K562 (cell line): Measurements from ENCODE around the gene TMEM181. TPM values are rescaled to one million over a fixed set of nuclear protein-coding genes. Genes with fewer than 3 reads are reported as not detected.

Source experiments
- BRCA1 ChIP-seq, 2 experiments: fragments of 450-650 bp in 1 of 2; sonication (generic) in 1 of 2; formaldehyde crosslinking in 1 of 2; IDR thresholded peaks; 2 replicates each; pipeline versions ENCODE4 v1.5.0 to v1.6.1; 2017 to 2020; ENCODE audit warnings: mild to moderate bottlenecking in 1 of 2, missing genetic modification reagents in 1 of 2
- FIP1L1 ChIP-seq: fragments of 200-400 bp; formaldehyde crosslinking; IDR thresholded peaks from 2 replicates; pipeline ENCODE4 v1.6.1; 2018; ENCODE audit warnings: mild to moderate bottlenecking, low read depth, low read length; ENCODE audit not compliant: poor library complexity, severe bottlenecking
- FOXK1 ChIP-seq: sonication (generic); formaldehyde crosslinking; IDR thresholded peaks from 2 replicates; pipeline ENCODE4 v1.8.0; 2022; ENCODE audit warnings: missing genetic modification reagents, mild to moderate bottlenecking, borderline replicate concordance
- HDAC2 ChIP-seq: fragments of 450-650 bp; IDR thresholded peaks from 2 replicates; pipeline ENCODE4 v1.6.1; 2016; ENCODE audit warnings: mild to moderate bottlenecking
- KDM5B ChIP-seq: fragments of 200-600 bp; sonication (generic); IDR thresholded peaks from 2 replicates; pipeline ENCODE4 v1.6.1; 2012; ENCODE audit warnings: low read depth, mild to moderate bottlenecking, moderate library complexity, low read length, control low read depth, inconsistent platforms; ENCODE audit not compliant: insufficient replicate concordance
- MNT ChIP-seq, 2 experiments: fragments of 450-650 bp; conservative IDR thresholded peaks; 2 replicates each; pipeline ENCODE4 v1.6.1; 2017; ENCODE audit warnings: mild to moderate bottlenecking in 2 of 2, moderate library complexity in 2 of 2
- NELFE ChIP-seq: IDR thresholded peaks from 2 replicates; pipeline ENCODE4 v1.6.1; 2011; ENCODE audit warnings: mild to moderate bottlenecking; ENCODE audit not compliant: insufficient read depth, insufficient read length
- NFE2 ChIP-seq: IDR thresholded peaks from 2 replicates; pipeline ENCODE4 v1.6.1; 2014; ENCODE audit warnings: antibody characterized with exemption, low read depth
- NRF1 ChIP-seq, 2 experiments: fragments of 450-650 bp; IDR thresholded peaks in 1 of 2; conservative IDR thresholded peaks in 1 of 2; 2 replicates each; pipeline ENCODE4 v1.6.1; 2014; ENCODE audit warnings: mild to moderate bottlenecking in 2 of 2
- PHF20 ChIP-seq: fragments of 450-650 bp; IDR thresholded peaks from 2 replicates; pipeline ENCODE4 v1.6.1; 2018; ENCODE audit not compliant: partially characterized antibody
- RBM14 ChIP-seq: fragments of 200-400 bp; formaldehyde crosslinking; IDR thresholded peaks from 2 replicates; pipeline ENCODE4 v1.6.1; 2018; ENCODE audit warnings: low read depth, mild to moderate bottlenecking, low read length, moderate library complexity, borderline replicate concordance; ENCODE audit not compliant: insufficient read depth
- VEZF1 ChIP-seq: fragments of 200-800 bp; sonication (Bioruptor generic); IDR thresholded peaks from 2 replicates; pipeline ENCODE4 v1.6.1; 2017; ENCODE audit warnings: missing genetic modification characterization, missing compliant biosample characterization
- ZKSCAN1 ChIP-seq: fragments of 150-350 bp; IDR thresholded peaks from 2 replicates; pipeline ENCODE4 v1.6.1; 2016; ENCODE audit warnings: low read depth, low read length
- polyA plus RNA-seq, 8 experiments: library from polyadenylated mRNA; depleted of rRNA in 4 of 8; stranded (reverse) in 5 of 8; unstranded in 3 of 8; fragments of >200 nt; fragmentation: Nextera tagmentation in 2 of 8; fragmentation: Illumina TruSeq in 1 of 8; extraction: Ambion mirVana in 2 of 8; extraction: Trizol in 1 of 8; gene quantifications; 2 replicates each; pipeline versions ENCODE4 v1.2.1 to v1.2.3, GENCODE V29; 2011 to 2014; ENCODE audit warnings: inconsistent platforms in 1 of 8, missing spikeins in 1 of 8
- total RNA-seq, 7 experiments: library from RNA; depleted of rRNA in 6 of 7; stranded (reverse); fragments of >200 nt in 6 of 7; fragmentation: Illumina TruSeq in 2 of 7; extraction: Trizol in 2 of 7; gene quantifications; 2 replicates each; pipeline versions ENCODE4 v1.2.1 to v1.2.3, GENCODE V29; 2011 to 2021; ENCODE audit warnings: low replicate concordance in 1 of 7

The TMEM181 gene
- total and polyA plus RNA-seq, 9 of the 15 experiments (the other 6 are each of a cell fraction or from before 2014, with no cell fraction given), result 5.6 to 27.2 (median 19.9) TPM

DNA sequence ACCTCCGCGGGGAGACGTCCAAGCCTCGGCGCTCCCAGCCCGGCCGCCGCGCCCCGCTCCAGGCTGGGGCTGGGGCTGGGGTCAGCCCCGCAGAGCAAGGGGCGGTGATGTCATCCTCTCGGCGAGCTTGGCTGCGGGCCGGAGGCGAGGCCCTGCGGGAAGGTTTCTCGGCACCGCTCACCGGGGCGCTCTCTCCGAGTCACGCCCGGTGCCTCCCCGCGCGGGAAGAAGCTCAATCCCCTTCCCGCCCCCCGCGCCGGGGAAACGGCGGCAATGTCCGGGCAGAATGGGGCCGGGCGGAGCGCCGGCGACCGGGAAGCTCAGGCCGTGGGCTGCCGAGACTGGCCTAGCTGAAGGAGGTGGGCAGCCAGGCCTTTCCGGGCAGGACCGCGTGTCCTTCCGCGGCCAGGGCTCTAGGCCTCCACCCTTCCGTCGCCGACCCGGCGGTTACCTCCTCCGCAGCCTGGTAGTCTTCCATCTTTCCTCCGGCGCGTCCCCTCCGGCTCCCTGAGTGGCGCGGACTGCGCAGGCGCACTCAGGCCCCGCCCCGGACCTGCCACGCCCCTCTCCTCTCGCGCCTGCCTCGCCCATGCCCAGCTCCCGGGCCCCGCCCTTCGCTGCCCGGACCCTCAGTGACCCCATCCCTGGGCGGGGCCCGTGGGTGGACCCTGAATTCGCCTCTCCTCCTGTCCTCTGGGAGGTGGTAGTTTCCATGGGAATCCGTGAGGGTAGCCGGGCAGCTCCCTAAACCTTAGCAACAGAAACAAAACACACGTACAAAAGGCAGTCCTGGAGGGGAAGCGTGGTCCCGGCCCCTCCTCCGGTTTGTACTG lies 84.6 kb downstream of the TMEM181 start, which contains the start of gene DYNLT1 (continued):
- peak; percentile 81 for TF ChIP-seq VEZF1 (CRISPR knock-in tag)
- TF ChIP-seq NRF1 (conservative IDR thresholded peaks at IDR 0.05 in 1 of 2, IDR thresholded peaks at IDR 0.05 in 1 of 2), result peak; percentile 94 to 95
- peak; percentile 10 for TF ChIP-seq NELFE
- TF ChIP-seq KDM5B, result peak; percentile 96
- TF ChIP-seq HDAC2, result peak; percentile 71; the same call in 1 of the 2 replicates
- 0 out of 2 replicates have a peak, but pooled peaks have one; percentile 1 for TF ChIP-seq NFE2
- no peak for TF ChIP-seq ZKSCAN1
- peak; percentile 85 to 92 for TF ChIP-seq MNT (conservative IDR thresholded peaks at IDR 0.05)
- peak; percentile 94 for TF ChIP-seq FIP1L1
- peak; percentile 59; the same call in 1 of the 2 replicates for TF ChIP-seq FOXK1 (CRISPR knock-in tag)
- no peak for TF ChIP-seq BRCA1 (IDR thresholded peaks at IDR 0.05)
- TF ChIP-seq BRCA1 (CRISPR knock-in tag; IDR thresholded peaks at IDR 0.05), result peak; percentile 87; the same call in 1 of the 2 replicates
- no peak for TF ChIP-seq RBM14
- peak; percentile 83 for TF ChIP-seq PHF20
